Measurements from ENCODE around the gene MAP3K3.
A peak's percentile ranks its signal among the peaks of the same experiment; 100 is the strongest.

The MAP3K3 gene

GRCh38 chr17:63622574-63623390, 565 bp downstream of the MAP3K3 start:
- H3K4me3 ChIP-seq (ENCODE audit: low read depth, low read length) = peak overlapping the region; percentile 83
- TF ChIP-seq, protein P1, sequence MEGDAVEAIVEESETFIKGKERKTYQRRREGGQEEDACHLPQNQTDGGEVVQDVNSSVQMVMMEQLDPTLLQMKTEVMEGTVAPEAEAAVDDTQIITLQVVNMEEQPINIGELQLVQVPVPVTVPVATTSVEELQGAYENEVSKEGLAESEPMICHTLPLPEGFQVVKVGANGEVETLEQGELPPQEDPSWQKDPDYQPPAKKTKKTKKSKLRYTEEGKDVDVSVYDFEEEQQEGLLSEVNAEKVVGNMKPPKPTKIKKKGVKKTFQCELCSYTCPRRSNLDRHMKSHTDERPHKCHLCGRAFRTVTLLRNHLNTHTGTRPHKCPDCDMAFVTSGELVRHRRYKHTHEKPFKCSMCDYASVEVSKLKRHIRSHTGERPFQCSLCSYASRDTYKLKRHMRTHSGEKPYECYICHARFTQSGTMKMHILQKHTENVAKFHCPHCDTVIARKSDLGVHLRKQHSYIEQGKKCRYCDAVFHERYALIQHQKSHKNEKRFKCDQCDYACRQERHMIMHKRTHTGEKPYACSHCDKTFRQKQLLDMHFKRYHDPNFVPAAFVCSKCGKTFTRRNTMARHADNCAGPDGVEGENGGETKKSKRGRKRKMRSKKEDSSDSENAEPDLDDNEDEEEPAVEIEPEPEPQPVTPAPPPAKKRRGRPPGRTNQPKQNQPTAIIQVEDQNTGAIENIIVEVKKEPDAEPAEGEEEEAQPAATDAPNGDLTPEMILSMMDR (IDR thresholded peaks at IDR 0.05; ENCODE audit: low read depth, low read length) = no peak

DNA sequence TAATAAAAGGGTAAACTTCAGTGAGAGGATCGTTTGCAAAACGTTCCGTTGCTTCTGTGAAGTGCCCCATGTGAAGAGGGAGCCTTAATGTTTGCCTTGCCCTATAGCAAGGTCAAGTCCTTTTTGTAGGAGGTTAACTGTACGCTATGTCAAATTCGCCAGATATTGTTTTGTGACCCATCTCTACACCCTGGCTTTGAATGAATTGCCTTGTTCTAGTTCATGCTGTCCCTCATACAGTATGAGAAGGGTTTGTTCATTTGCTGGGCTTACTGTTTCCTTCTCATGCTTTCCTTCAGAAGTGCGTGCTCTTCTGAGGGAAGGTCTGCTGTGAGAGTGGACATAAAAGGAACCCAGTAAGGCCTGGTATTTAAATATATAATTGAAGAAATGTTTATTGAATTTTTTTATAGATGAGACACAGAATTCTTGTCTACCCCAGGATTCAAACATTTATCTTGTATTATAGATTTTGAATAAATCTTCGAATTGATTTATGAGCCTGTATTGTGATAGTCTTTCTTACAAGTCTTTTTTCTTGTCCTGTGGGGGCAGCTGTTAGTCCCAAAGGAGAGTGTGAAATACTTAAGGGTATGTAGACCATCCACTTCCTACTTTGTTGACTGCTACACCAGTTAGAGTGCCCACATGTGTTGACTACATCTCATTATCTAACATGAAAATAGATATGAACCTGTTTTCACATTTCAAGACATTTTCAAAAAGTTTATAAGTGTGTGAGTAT, 1.7 kb downstream of the MAP3K3 start:
- TF ChIP-seq, protein P1 (IDR thresholded peaks at IDR 0.05; ENCODE audit: low read depth, low read length) = no peak
- peak overlapping the region; percentile 83 for H3K4me3 ChIP-seq (ENCODE audit: low read depth, low read length)

DNA sequence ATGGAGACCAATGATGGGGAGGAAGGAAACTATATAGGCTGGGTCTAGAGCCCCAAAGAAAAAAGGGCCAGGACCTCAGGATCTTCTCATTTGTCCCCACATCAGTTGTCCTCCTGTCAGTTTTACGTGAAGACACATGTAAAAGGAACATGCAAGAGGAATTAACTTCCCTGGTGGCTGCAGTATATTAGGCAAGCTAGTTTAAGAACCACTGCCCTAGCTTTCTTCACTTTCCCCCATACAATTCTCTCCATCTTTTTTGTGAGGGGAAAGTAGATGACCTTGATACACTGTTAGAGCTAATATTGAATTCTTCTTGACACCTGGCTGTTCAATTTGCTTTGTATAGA, 2.3 kb downstream of the MAP3K3 start:
- TF ChIP-seq, protein P1 (IDR thresholded peaks at IDR 0.05; ENCODE audit: low read depth, low read length) = no peak
- H3K4me3 ChIP-seq (ENCODE audit: low read depth, low read length) = no peak overlapping the region

- TF ChIP-seq, protein P1 (IDR thresholded peaks at IDR 0.05; ENCODE audit: low read depth, low read length) = no peak
- H3K4me3 ChIP-seq (ENCODE audit: low read depth, low read length) = peak overlapping the region; percentile 1; the same call in 1 of the 2 replicates
Measured at GRCh38 chr17:63626551-63627180, 4.4 kb downstream of the MAP3K3 start.

GRCh38 chr17:63629627-63630026, 7.4 kb downstream of the MAP3K3 start:
- TF ChIP-seq, protein P1 (IDR thresholded peaks at IDR 0.05; ENCODE audit: low read depth, low read length) = no peak
- H3K4me3 ChIP-seq (ENCODE audit: low read depth, low read length) = no peak overlapping the region

- no peak overlapping the region for H3K4me3 ChIP-seq (ENCODE audit: low read depth, low read length)
- TF ChIP-seq, protein P1 (IDR thresholded peaks at IDR 0.05; ENCODE audit: low read depth, low read length) = no peak
Measured at GRCh38 chr17:63631062-63631461, 8.8 kb downstream of the MAP3K3 start.

Data from WI38 (cell line).